Fibroblast of pulmonary artery (primary cell): ENCODE results near the gene PPFIA3.

ENCODE experiments used
- DNase-seq: peaks from one replicate; pipeline ENCODE4 v3.0.0-alpha.2; 2010; ENCODE audit warnings: low read depth
- H3K4me3 ChIP-seq: replicated peaks from 2 replicates; pipeline ENCODE4 v1.5.1; 2011; ENCODE audit warnings: low read depth, mild to moderate bottlenecking, control low read depth, low read length, moderate library complexity
- CTCF ChIP-seq: IDR thresholded peaks from 2 replicates; pipeline ENCODE4 v1.5.1; 2011; ENCODE audit warnings: mild to moderate bottlenecking, control low read depth, low read length, inconsistent platforms; ENCODE audit errors: missing control alignments

PPFIA3 gene

GRCh38 chr19:49110567-49110966, 8.8 kb upstream of the PPFIA3 start:
- H3K4me3 ChIP-seq = no peak overlapping the region
- peak; percentile 58 for DNase-seq
- TF ChIP-seq CTCF = no peak

DNA sequence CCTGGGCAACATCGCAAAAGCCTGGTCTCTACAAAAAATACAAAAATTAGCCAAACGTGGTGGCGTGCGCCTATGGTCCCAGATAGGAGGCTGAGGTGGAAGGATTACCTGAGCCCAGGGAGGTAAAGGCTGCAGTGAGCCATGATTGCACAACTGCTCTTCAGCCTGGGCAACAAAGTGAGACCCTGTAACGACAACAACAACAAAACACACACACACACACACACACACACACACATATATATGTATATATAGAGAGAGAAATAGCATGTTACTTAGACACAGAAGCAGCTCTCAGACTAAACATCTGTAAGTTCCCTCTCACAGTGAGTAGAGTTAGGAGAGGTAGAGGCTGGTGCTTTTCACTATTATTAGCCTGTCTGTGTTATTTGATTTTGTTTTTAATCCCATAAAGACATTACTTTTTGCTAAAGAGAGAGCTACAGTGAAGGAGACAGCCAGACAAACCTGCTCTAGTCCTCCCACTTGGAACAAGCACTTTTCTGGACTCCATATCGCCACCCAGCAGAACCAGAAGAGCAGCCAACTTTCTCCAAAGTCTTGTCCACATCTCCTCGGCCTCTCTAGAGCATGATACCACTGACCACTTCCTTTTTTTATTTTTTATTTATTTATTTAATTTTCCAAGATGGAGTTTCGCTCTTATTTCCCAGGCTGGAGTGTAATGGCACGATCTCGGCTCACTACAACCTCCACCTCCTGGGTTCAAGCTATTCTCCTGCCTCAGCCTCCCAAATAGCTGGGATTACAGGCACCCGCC, 7.9 kb upstream of the PPFIA3 start:
- no peak for TF ChIP-seq CTCF

GRCh38 chr19:49113762-49114629, 5.3 kb upstream of the PPFIA3 start, which contains the start of gene LIN7B:
LIN7B (plus strand) TSS chr19:49114370; CDS start chr19:49114405, 35 bp downstream.
- peak within 1 kb of the TSS; percentile 69 for H3K4me3 ChIP-seq
- DNase-seq = peak; percentile 63

More for the DNA sequence above, 7.9 kb upstream of the PPFIA3 start:
- H3K4me3 ChIP-seq = no peak overlapping the region
- DNase-seq = no peak

GRCh38 chr19:49114630-49115363, 4.5 kb upstream of the PPFIA3 start:
- DNase-seq = peak; percentile 54
- TF ChIP-seq CTCF = no peak
- peak overlapping the region; percentile 69 for H3K4me3 ChIP-seq

More at GRCh38 chr19:49113762-49114629, 5.3 kb upstream of the PPFIA3 start, which contains the start of gene LIN7B:
- TF ChIP-seq CTCF = peak; percentile 3

DNA sequence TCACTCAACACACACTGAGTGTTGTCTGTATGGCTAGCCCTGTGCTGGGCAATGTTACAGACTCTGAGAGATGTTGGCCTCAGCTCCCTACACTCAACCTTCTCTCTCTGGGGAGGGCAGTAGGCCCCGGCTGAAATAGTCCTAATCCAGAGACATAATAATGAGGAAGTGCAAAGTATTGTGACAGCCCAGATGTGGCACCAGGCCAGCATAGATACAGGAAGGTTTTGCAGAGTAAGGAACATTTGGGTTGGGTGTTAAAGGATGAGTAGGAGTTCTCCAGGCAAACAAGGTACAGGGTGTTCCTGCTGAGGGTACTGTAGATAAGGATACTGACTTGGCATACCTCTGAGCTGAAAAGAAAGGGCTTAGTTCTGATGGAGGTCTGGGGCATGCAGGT, 2.8 kb upstream of the PPFIA3 start:
- TF ChIP-seq CTCF = no peak
- H3K4me3 ChIP-seq = no peak overlapping the region
- no peak for DNase-seq

DNA sequence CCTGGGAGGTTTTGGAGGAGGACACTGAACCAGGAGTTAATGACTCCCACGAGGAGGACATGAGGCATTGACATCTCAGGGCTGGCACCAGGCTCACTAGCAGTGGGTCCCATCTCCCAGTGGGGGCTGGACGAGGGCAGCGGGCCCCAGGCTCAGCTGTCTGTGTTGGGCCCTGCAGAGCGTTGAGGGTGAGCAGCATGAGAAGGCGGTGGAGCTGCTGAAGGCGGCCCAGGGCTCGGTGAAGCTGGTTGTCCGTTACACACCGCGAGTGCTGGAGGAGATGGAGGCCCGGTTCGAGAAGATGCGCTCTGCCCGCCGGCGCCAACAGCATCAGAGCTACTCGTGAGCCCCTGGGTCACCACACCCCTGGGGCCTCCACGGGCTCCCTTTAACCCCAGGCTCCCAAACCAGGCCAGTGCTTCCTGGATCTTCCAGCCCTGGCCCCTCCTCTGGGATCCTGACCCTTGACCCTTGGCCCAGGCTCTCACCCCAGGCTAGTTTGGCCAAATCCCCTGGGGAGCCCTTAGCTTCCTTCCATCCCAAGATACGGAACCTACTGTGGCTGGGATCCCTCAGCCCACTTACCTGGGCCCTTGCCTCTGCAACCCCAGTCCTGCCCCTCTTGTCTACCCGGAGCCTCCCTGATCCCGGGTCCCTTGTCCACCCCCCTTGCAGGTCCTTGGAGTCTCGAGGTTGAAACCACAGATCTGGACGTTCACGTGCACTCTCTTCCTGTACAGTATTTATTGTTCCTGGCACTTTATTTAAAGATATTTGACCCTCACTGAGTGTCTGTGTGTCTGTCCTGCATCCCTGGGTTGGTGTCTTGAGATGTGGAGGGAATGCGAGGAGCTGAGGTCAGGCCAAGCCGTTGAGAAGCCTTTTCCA, 1.4 kb upstream of the PPFIA3 start:
- H3K4me3 ChIP-seq = peak overlapping the region; percentile 69
- TF ChIP-seq CTCF = no peak
- no peak for DNase-seq
